ENCODE results near the gene KIF13A.

DNA sequence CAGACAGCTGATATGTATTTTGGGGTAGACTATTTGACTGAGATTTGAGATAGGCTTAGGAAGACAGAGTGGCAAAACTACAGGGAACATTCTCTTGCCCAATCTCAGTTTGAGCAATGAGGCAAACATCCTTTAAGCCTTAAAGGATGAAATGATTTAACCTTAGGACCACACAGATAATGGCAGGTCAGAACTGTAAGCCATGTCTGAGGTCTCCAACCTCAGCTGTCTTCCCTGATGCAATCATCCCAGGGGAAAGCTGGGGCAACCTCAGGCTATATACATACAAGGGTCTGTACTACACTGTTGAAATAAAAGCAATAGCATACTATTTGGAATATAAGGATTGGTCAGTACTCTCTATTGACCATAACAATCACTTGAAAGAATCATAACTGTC, 196.9 kb downstream of the KIF13A start:
- TF ChIP-seq, protein P1, sequence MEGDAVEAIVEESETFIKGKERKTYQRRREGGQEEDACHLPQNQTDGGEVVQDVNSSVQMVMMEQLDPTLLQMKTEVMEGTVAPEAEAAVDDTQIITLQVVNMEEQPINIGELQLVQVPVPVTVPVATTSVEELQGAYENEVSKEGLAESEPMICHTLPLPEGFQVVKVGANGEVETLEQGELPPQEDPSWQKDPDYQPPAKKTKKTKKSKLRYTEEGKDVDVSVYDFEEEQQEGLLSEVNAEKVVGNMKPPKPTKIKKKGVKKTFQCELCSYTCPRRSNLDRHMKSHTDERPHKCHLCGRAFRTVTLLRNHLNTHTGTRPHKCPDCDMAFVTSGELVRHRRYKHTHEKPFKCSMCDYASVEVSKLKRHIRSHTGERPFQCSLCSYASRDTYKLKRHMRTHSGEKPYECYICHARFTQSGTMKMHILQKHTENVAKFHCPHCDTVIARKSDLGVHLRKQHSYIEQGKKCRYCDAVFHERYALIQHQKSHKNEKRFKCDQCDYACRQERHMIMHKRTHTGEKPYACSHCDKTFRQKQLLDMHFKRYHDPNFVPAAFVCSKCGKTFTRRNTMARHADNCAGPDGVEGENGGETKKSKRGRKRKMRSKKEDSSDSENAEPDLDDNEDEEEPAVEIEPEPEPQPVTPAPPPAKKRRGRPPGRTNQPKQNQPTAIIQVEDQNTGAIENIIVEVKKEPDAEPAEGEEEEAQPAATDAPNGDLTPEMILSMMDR (IDR thresholded peaks at IDR 0.05), result no peak
- TF ChIP-seq POLR2A (IDR thresholded peaks at IDR 0.05; ENCODE audit: low read depth) (no peak), EP300 (IDR thresholded peaks at IDR 0.05) (no peak)
